Activated CD4-positive, alpha-beta memory T cell treated with anti-CD3 and anti-CD28 coated beads, Interleukin-2, amount 10 ng/mL, durations not matched to agents 7 days and 5 days (primary cell): Measurements from ENCODE around the gene SEC22A. TPM values are rescaled to one million over a fixed set of nuclear protein-coding genes. Genes with fewer than 3 reads are reported as not detected.

Experiments
- CTCF ChIA-PET: fragments of 350-600 bp; sonication (Branson Sonifier 250); formaldehyde crosslinking; loops from one replicate; lab custom pipeline; 2021; ENCODE audit warnings: antibody characterized with exemption, inconsistent platforms; lab: Charles Lee
- POLR2A ChIA-PET: fragments of 350-600 bp; sonication (Branson Sonifier 250); formaldehyde crosslinking; loops from one replicate; lab custom pipeline; 2021; ENCODE audit warnings: antibody characterized with exemption; lab: Charles Lee
- DNase-seq: peaks from one replicate; pipeline ENCODE4 v3.0.0-alpha.2; 2020
- H3K27ac Mint-ChIP-seq: one replicate; pipeline ENCODE4 v1.8.0; 2021; ENCODE audit warnings: mild to moderate bottlenecking, mixed read lengths
- H3K27me3 Mint-ChIP-seq: one replicate; pipeline ENCODE4 v1.8.0; 2021; ENCODE audit warnings: mixed read lengths
- H3K36me3 Mint-ChIP-seq: one replicate; pipeline ENCODE4 v1.8.0; 2021; ENCODE audit warnings: low read depth, mixed read lengths
- H3K4me1 Mint-ChIP-seq: one replicate; pipeline ENCODE4 v1.8.0; 2021; ENCODE audit warnings: mixed read lengths
- H3K4me3 Mint-ChIP-seq: one replicate; pipeline ENCODE4 v1.8.0; 2021; ENCODE audit warnings: mild to moderate bottlenecking, mixed read lengths
- H3K9me3 Mint-ChIP-seq: one replicate; pipeline ENCODE4 v1.8.0; 2021; ENCODE audit warnings: mixed read lengths
- total RNA-seq, 2 experiments: library from RNA; stranded (reverse); gene quantifications; one replicate each; pipeline ENCODE4 v1.2.3, GENCODE V29; 2021

The SEC22A gene
- total RNA-seq, 2 experiments from 2014 or later = 18.0 to 18.6 TPM

DNA sequence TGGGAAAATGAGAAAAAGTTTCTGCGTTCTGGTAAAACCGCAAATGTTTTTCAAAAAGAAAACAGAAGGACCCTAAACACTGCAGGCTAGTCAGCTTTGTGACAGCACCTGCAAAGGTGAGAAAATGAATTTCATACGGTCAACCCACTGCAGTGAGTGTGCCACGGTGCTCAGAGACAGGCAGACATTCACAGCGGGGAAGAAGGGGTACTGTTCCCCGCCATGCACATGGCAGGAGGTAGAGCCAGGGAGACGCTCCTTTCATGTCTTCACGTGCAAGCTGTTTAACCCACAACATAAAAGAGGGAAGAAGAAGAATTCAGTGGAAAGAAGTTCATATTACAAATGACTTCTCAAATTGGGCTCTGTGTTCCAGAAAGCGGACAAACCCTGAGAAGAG lies 109.5 kb downstream of the SEC22A start:
- DNase-seq = no peak
- ChIA-PET CTCF (no interaction called here), POLR2A (no interaction called here)
- H3K4me3 Mint-ChIP-seq = no peak overlapping the region
- no peaks in the 10 kb centered on the region for H3K4me1 Mint-ChIP-seq
- peaks cover 21% of the 10 kb centered on the region for H3K27me3 Mint-ChIP-seq
- no peak overlapping the region for H3K27ac Mint-ChIP-seq
- H3K9me3 Mint-ChIP-seq = no peaks in the 10 kb centered on the region
- H3K36me3 Mint-ChIP-seq = no peaks in the 10 kb centered on the region

DNA sequence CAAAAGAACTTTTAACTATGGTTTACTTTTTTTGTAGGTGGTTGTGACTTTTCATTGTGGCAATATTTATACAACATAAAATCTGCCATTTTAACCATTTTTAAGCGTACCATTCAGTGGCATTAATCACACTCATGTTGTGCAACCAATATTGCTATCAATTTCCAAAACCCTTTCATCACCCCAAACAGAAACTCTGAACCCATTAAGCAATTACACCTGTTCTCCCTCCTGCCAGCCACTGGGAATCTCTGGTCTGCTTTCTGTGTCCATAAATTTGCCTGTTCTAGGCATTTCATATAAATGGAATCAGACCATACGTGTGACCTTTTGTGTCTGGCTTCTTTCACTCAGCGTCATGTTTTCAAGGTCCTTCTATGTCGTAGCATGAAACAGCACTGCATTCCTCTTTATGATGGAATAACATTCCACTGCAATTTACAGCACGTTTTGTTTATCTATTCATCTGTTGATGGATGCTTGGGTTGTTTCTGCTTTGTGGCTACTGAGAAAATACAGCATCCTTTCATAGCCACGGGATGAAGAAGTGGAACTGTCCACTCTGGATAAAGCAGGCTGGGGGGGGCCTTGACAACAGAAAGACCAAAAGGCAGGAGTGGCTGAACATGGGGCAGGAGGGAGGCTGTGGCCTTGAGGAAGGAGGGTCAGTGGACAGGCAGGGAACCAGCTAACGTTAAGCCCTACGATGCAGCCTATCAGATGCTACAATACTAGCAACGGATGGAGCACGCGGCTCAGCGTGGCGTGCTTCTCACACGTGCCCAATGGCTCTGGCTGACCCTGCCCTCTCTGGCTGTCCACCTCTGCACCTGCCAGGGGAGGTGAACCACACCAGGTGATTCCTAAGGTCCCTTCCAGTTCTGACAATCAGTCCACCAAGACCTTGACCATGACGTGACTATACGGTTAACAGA lies 110.9 kb downstream of the SEC22A start:
- no peak for DNase-seq
- no peaks in the 10 kb centered on the region for H3K9me3 Mint-ChIP-seq
- CTCF ChIA-PET = no interaction called here
- H3K36me3 Mint-ChIP-seq = no peaks in the 10 kb centered on the region
- no peak overlapping the region for H3K27ac Mint-ChIP-seq
- H3K4me1 Mint-ChIP-seq = no peaks in the 10 kb centered on the region
- POLR2A ChIA-PET = no interaction called here
- H3K27me3 Mint-ChIP-seq = peaks cover 13% of the 10 kb centered on the region
- no peak overlapping the region for H3K4me3 Mint-ChIP-seq

DNA sequence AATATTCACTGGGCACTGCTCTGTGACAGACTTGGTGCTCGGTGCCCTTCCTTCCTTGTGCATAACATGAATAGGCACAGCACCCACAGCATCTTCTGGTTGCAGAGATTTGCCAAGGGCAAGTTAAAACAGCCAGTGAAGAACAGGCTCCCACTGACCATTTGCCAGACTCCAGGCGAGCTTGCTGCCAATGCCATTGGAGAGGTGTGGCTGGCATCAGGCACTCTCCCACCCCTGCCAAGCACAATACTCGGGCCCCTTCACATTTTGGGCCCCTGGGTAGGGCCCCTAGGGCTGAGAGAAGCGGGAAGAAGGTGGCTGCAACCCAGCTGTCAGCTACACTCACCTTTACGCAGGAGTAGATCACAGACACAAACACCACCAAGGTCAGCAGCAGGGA lies 112.1 kb downstream of the SEC22A start:
- ChIA-PET CTCF (no interaction called here), POLR2A (no interaction called here)
- no peak for DNase-seq
- Mint-ChIP-seq H3K9me3 (no peaks in the 10 kb centered on the region), H3K27ac (no peak overlapping the region), H3K4me1 (no peaks in the 10 kb centered on the region), H3K36me3 (no peaks in the 10 kb centered on the region), H3K27me3 (peaks cover 11% of the 10 kb centered on the region), H3K4me3 (no peak overlapping the region)

DNA sequence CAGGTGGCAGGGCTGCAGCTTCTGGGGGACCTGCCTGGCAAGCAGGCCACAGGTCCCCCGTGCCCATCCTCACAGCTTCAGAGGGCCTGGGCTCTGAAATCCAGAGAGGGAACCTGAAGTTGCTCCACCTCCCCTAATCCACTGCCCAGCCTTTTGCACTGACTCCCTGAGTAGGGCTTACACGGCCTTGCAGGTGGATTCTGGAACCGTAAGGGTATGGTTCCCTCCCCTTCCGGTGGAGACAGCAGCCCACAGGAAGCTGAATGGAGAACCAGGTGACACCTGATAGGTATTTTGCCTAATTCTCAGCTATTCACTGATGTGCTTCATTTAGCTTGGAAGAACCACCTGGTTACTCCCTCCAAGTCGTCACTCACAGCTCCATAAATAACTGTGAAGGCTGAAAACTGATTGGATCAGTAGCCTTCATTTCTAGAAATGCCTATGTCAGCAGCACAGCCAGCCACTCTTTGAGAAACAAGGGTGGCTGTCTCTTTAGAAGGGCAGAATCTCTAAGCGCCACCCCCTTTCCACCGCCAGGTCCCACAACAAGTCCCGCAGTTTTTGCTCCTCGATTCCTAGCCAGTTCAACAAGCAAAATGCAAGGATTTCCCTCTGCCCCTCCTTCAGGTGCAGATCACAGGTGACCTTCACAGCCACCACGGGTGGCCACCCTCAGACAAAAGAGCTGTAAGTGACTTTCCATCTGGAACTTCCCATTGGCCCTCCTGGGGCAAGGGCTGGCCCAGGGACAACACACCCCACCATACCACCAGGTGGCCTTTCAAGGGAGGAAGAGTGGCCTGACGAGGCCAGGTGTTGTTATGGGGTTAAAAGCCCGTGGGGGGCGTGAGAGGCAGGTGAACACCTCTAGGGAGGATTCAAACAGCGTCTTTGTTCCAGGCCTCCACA lies 112.9 kb downstream of the SEC22A start:
- Mint-ChIP-seq H3K4me3 (no peak overlapping the region), H3K4me1 (no peaks in the 10 kb centered on the region), H3K9me3 (no peaks in the 10 kb centered on the region), H3K27me3 (peaks cover 10% of the 10 kb centered on the region), H3K27ac (no peak overlapping the region), H3K36me3 (no peaks in the 10 kb centered on the region)
- POLR2A ChIA-PET = no interaction called here
- no peak for DNase-seq
- CTCF ChIA-PET = no interaction called here

DNA sequence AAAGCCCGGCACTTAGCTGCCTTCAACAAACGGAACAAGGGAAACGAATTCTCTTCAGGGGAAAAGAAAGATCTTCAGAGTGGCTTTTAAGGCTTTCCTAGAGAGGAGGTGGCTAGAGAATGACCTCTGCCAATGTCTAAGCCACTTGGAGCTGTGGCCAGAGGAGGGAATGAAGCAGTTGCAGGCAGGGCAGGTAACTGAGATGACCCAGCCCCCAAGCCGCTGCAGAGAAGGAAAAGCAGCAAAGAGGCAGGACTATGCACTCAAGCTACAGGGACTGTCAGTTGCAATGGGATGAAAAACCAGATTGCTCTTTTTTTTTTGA lies 113.5 kb downstream of the SEC22A start:
- CTCF ChIA-PET = no interaction called here
- H3K27me3 Mint-ChIP-seq = peaks cover 10% of the 10 kb centered on the region

DNA sequence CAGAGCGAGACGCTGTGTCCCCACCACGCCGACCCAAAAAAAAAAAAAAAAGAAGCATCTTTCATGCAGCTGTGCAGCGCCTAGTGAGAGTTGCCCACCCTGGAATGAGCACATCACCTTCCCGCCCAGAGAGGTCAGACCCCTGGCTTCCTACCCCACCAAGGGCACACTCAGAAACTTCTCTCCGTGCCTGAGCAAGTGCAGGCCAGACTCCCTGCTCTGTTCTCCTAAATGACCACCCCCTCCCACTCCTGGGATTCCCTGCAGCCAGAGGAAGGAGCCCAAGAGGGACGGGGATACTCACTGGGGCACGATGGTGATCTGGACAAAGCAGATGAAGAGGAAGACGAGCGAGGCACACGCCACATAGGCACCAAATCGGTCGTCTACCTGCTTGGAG lies 116.0 kb downstream of the SEC22A start:
- Mint-ChIP-seq H3K9me3 (no peaks in the 10 kb centered on the region), H3K4me1 (no peaks in the 10 kb centered on the region), H3K36me3 (no peaks in the 10 kb centered on the region), H3K4me3 (no peak overlapping the region), H3K27me3 (peaks cover 10% of the 10 kb centered on the region), H3K27ac (no peak overlapping the region)
- CTCF ChIA-PET = interaction anchor here (1.3 kb wide), 1 partner anchor 104 kb away, joined by 3 read pairs; no protein-coding TSS in a partner anchor
- POLR2A ChIA-PET = no interaction called here
- no peak for DNase-seq

More for the DNA sequence above, 113.5 kb downstream of the SEC22A start:
- no peaks in the 10 kb centered on the region for H3K9me3 Mint-ChIP-seq
- DNase-seq = no peak
- POLR2A ChIA-PET = no interaction called here
- H3K27ac Mint-ChIP-seq = no peak overlapping the region
- H3K4me1 Mint-ChIP-seq = no peaks in the 10 kb centered on the region
- no peaks in the 10 kb centered on the region for H3K36me3 Mint-ChIP-seq
- no peak overlapping the region for H3K4me3 Mint-ChIP-seq

DNA sequence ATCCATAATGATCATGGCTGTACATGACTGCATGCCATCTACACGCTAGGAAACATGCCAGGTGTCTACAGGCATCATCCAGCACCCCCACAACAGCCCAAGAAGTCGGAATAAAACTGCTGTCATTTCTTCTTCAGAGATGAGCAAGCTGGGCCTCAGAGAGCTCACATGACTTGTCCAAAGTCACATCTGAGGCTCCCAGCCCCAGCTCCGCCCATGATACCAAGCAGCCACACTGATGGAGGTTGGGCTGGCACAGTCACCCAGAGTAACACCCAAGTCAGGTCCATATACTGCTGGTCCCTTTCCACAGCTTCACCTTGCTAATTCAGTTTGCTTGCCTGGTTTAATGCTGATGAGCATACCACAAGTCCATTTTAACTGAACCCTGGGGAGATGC lies 116.6 kb downstream of the SEC22A start:
- Mint-ChIP-seq H3K9me3 (no peaks in the 10 kb centered on the region), H3K36me3 (no peaks in the 10 kb centered on the region), H3K4me1 (no peaks in the 10 kb centered on the region), H3K27ac (no peak overlapping the region), H3K27me3 (peaks cover 10% of the 10 kb centered on the region), H3K4me3 (no peak overlapping the region)
- ChIA-PET CTCF (interaction anchor here (1.3 kb wide), 1 partner anchor 104 kb away, joined by 3 read pairs; no protein-coding TSS in a partner anchor), POLR2A (no interaction called here)
- DNase-seq = no peak

DNA sequence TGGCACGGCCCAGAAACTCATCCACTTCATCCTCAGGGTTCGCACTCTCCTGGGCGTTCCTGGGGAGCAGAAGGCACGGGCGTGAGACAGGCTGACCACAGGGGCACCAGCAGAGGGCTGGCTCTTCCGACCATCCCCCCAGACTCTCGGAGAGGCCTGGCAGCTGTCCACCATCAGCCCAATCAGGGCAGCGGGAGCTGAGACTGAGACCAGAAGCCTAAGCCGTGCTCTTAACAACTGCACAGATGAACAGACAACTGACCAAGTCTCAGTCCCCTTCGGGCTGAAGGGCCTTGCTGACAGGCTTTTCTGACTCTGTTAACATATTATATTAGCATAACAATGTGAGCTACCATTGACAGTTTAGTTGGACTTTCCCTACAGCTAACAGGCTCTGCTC lies 118.0 kb downstream of the SEC22A start:
- DNase-seq = no peak
- POLR2A ChIA-PET = no interaction called here
- Mint-ChIP-seq H3K4me3 (no peak overlapping the region), H3K4me1 (no peaks in the 10 kb centered on the region), H3K36me3 (no peaks in the 10 kb centered on the region), H3K9me3 (no peaks in the 10 kb centered on the region), H3K27me3 (peaks cover 7% of the 10 kb centered on the region), H3K27ac (no peak overlapping the region)
- CTCF ChIA-PET = no interaction called here

DNA sequence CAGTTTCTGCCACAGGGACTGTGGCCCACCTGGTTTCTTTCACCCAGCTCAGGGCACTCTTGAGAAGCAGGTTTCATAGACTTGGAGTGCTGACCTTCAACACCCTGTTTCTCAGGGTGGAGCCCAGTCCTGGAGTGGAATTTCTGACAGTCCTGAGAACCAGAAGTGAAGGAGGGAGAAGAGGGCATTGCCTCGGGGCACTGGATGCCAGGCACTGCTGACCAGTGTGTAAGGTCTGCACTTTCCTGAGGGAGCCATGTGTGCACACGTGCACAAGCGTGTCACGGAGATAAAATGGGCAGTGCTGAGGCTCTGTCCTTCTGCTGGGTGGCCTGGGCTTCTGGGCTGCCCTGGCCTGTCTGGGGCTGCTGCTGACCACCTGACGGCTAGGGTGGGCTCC lies 118.5 kb downstream of the SEC22A start:
- Mint-ChIP-seq H3K4me1 (no peaks in the 10 kb centered on the region), H3K4me3 (no peak overlapping the region), H3K9me3 (no peaks in the 10 kb centered on the region), H3K36me3 (no peaks in the 10 kb centered on the region), H3K27ac (no peak overlapping the region), H3K27me3 (peaks cover 2% of the 10 kb centered on the region)
- no peak for DNase-seq
- ChIA-PET POLR2A (no interaction called here), CTCF (no interaction called here)

DNA sequence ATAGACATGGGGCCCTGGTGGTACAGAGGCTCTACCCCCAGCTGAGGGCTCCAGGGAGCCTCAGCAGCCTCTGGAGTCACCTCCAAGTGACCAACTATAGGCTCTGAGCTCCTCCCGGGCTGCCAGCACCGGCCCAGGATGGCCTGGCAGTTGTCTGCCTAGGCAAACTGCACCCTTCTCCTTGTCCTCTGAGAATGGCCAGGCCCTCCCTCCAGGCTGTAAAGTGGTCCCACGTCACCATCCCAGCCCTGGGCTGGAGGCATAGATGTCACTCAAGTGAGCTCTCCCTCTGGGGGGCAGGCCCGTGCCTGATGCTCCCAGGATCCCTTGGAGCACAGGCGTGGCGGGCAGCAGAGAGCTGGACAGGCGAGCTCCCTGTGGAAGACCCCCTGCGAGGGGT lies 120.1 kb downstream of the SEC22A start:
- POLR2A ChIA-PET = no interaction called here
- Mint-ChIP-seq H3K27ac (no peak overlapping the region), H3K27me3 (no peaks in the 10 kb centered on the region), H3K4me1 (no peaks in the 10 kb centered on the region), H3K4me3 (no peak overlapping the region), H3K36me3 (no peaks in the 10 kb centered on the region), H3K9me3 (no peaks in the 10 kb centered on the region)
- no peak for DNase-seq
- CTCF ChIA-PET = interaction anchor here (1.0 kb wide), 1 partner anchor 16 kb away, joined by 3 read pairs; no protein-coding TSS in a partner anchor

DNA sequence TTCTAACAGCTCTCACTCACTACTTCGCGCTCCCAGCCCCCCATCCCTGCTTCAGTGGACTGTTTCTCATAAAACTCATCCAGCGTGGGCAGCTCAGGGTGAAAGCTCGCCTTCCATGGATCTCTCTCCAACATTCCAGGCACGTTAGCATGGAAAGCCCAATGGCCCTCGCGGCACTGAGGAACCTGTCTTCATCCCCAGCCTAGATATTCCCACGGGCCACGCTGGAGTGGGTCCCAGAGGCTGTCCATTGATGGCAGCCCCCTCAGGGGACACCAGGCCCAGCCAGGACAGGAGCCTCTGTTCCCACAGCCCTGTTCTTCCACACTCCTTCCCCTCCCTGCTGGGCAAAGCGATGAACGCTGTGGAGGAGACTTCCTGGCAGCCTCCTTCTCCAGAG lies 121.1 kb downstream of the SEC22A start:
- ChIA-PET POLR2A (no interaction called here), CTCF (no interaction called here)
- Mint-ChIP-seq H3K9me3 (no peaks in the 10 kb centered on the region), H3K4me1 (no peaks in the 10 kb centered on the region), H3K36me3 (no peaks in the 10 kb centered on the region), H3K27ac (no peak overlapping the region), H3K4me3 (no peak overlapping the region), H3K27me3 (no peaks in the 10 kb centered on the region)
- no peak for DNase-seq
